ENCODE data around the gene FGFR3. TPM values are rescaled to one million over a fixed set of nuclear protein-coding genes. Genes with fewer than 3 reads are reported as not detected.

Gene FGFR3
- polyA plus RNA-seq, 1 of the 3 experiments (the other 2 are of a cell fraction) = 1.1 TPM

DNA sequence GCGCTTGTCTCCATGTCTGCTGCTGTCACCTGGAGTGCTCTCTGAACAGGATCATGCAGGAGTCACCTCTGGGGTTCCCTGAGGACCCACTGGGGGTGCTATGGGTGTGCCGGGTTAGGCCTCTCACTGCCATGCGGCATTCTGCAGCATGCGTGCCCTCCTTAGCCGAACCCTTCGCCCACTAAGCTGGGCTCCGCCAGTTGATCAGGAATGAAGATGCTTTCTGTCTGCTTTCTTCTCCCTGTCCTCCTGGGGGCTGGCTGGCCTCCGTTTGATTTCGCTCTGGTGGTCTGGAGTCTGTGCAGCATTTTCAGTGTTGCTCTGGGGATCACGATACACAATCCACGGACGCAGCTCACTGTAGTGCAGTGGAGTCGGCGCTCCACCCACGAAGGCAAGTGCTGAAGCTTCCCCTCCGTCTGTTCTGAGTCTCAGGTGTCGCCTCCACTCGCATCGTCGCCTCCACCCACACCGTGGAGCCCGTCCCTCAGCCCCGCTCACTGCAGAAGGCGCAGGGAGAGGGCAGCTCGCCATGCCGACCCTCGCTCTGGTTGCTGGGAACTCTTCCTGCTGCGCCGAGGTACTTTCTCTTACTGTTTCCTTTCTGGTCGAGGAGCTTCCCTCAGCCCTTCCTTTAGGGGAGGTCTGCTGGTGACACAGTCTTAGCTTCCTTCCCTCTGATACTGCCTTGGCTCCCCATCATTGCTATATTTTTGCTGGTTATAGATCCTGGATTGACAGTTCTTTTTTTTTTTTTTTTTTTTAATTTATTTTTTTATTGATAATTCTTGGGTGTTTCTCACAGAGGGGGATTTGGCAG, 33.6 kb downstream of the FGFR3 start:
- POLR2A ChIA-PET = no interaction called here
- H3K27ac ChIP-seq (ENCODE audit: low read depth in 2 of 2, low read length in 1 of 2) = peak overlapping the region in 1 of 2 experiments; percentile 81; a peak in 2 of 4 replicates
- peaks cover 12% of the 10 kb centered on the region for H3F3A ChIP-seq (replicated peaks; ENCODE audit: insufficient read depth)
- H3K4me1 ChIP-seq (ENCODE audit: control insufficient read depth in 1 of 2, insufficient read depth in 2 of 2, low read depth in 1 of 2, low read length in 1 of 2) = peaks cover 0 to 21% of the 10 kb centered on the region in 2 experiments; a peak in 1 of 4 replicates
- CTCF ChIA-PET = interaction anchor here (1.0 to 1.5 kb wide), 6 partner anchors 9 to 992 kb away, joined by 3 to 5 read pairs (median 4); no protein-coding TSS in a partner anchor
- no peak overlapping the region for H3K9ac ChIP-seq
- H3K9me3 ChIP-seq = no peaks in the 10 kb centered on the region
- no peak overlapping the region for H3K4me2 ChIP-seq
- no peak overlapping the region for H2AFZ ChIP-seq (ENCODE audit: low read depth)
- WGBS (ENCODE audit: low lambda C conversion rate) = 97% methylated on average over 22 of the region's 30 CpGs
- no peak for TF ChIP-seq RFX5 (IDR thresholded peaks at IDR 0.05; ENCODE audit: low read length)
- no peak overlapping the region for H3K4me3 ChIP-seq (ENCODE audit: low read depth in 2 of 2, low read length in 1 of 2)
- H3K36me3 ChIP-seq (replicated peaks in 1 of 2; ENCODE audit: control insufficient read depth in 1 of 2, insufficient read depth in 2 of 2, low read length in 1 of 2) = peaks cover 9 to 52% of the 10 kb centered on the region in 2 experiments
- no peaks in the 10 kb centered on the region for H3K9me2 ChIP-seq
- no peaks in the 10 kb centered on the region for H4K20me1 ChIP-seq (ENCODE audit: insufficient read depth)
- H3K79me2 ChIP-seq (ENCODE audit: insufficient read depth) = no peaks in the 10 kb centered on the region
- H3K27me3 ChIP-seq (ENCODE audit: insufficient read depth) = no peaks in the 10 kb centered on the region
- peak; percentile 43 for DNase-seq

GRCh38 chr4:1830234-1830633, 37.1 kb downstream of the FGFR3 start:
- Histone ChIP-seq H3K9me3 (no peaks in the 10 kb centered on the region), H3K4me1 (ENCODE audit: control insufficient read depth in 1 of 2, insufficient read depth in 2 of 2, low read depth in 1 of 2, low read length in 1 of 2) (peaks cover 0 to 21% of the 10 kb centered on the region in 2 experiments; a peak in 1 of 4 replicates), H4K20me1 (ENCODE audit: insufficient read depth) (no peaks in the 10 kb centered on the region), H3K27me3 (ENCODE audit: insufficient read depth) (no peaks in the 10 kb centered on the region), H3K27ac (ENCODE audit: low read depth in 2 of 2, low read length in 1 of 2) (no peak overlapping the region), H3K9ac (no peak overlapping the region), H3K9me2 (no peaks in the 10 kb centered on the region), H3K36me3 (replicated peaks in 1 of 2; ENCODE audit: control insufficient read depth in 1 of 2, insufficient read depth in 2 of 2, low read length in 1 of 2) (peaks cover 5 to 53% of the 10 kb centered on the region in 2 experiments), H3K4me3 (ENCODE audit: low read depth in 2 of 2, low read length in 1 of 2) (no peak overlapping the region), H3F3A (replicated peaks; ENCODE audit: insufficient read depth) (peaks cover 12% of the 10 kb centered on the region), H2AFZ (ENCODE audit: low read depth) (no peak overlapping the region), H3K4me2 (no peak overlapping the region), H3K79me2 (ENCODE audit: insufficient read depth) (no peaks in the 10 kb centered on the region; the same call in 1 of the 2 replicates)
- WGBS (ENCODE audit: low lambda C conversion rate) = 95% methylated on average over 3 of the region's 3 CpGs
- ChIA-PET CTCF (interaction anchor here (1.5 to 2.0 kb wide), 2 partner anchors 69 to 82 kb away, joined by 5 to 6 read pairs; no protein-coding TSS in a partner anchor), POLR2A (no interaction called here)
- no peak for TF ChIP-seq NFIC (IDR thresholded peaks at IDR 0.05; ENCODE audit: borderline replicate concordance)
- TF ChIP-seq USF1 (IDR thresholded peaks at IDR 0.05; ENCODE audit: borderline replicate concordance, low read depth) = no peak
- TF ChIP-seq, protein P1, sequence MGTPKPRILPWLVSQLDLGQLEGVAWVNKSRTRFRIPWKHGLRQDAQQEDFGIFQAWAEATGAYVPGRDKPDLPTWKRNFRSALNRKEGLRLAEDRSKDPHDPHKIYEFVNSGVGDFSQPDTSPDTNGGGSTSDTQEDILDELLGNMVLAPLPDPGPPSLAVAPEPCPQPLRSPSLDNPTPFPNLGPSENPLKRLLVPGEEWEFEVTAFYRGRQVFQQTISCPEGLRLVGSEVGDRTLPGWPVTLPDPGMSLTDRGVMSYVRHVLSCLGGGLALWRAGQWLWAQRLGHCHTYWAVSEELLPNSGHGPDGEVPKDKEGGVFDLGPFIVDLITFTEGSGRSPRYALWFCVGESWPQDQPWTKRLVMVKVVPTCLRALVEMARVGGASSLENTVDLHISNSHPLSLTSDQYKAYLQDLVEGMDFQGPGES (IDR thresholded peaks at IDR 0.05; ENCODE audit: low read depth, low read length) = no peak
- TF ChIP-seq EP300 (IDR thresholded peaks at IDR 0.05; ENCODE audit: borderline replicate concordance in 1 of 2, low read depth in 1 of 2, low read length in 1 of 2) = no peak
- TF ChIP-seq CTCF (IDR thresholded peaks at IDR 0.05) = no peak
- no peak for TF ChIP-seq GATA2 (CRISPR knock-in tag; IDR thresholded peaks at IDR 0.05)
- TF ChIP-seq ELF1 (IDR thresholded peaks at IDR 0.05) = no peak
- no peak for TF ChIP-seq RAD21 (IDR thresholded peaks at IDR 0.05; ENCODE audit: low read length)
- no peak for TF ChIP-seq RXRA (IDR thresholded peaks at IDR 0.05; ENCODE audit: borderline replicate concordance, low read depth)
- TF ChIP-seq CHD2 (IDR thresholded peaks at IDR 0.05; ENCODE audit: low read length, partially characterized antibody) = no peak
- DNase-seq = no peak

All from SK-N-SH (cell line).